SK-MEL-5 (cell line): ENCODE results near the gene DIMT1. TPM values are rescaled to one million over a fixed set of nuclear protein-coding genes. Genes with fewer than 3 reads are reported as not detected.

Experiments
- small RNA-seq, 2 experiments: library from RNA; depleted of rRNA; stranded (forward); fragments of <200 nt; gene quantifications; one replicate each; pipeline ENCODE3, GENCODE V24; 2014
- total RNA-seq: library from RNA; depleted of rRNA; stranded (reverse); fragments of >200 nt; shearing (Covaris generic); gene quantifications from 2 replicates; pipeline ENCODE4 v1.2.3, GENCODE V29; 2014; rRNA removed

DIMT1 gene
- total RNA-seq, 1 experiment from 2014 or later: 60.3 TPM

Small RNA genes within 50 kb of the gene (small RNA-seq; reads per million reads assigned to genes)
- gene RNU6-661P: 0 reads per million in 2 experiments

Other genes starting within 250 kb of the DIMT1 start
- gene KIF2A, start 97.7 kb downstream of the DIMT1 start, total RNA-seq: 42.5 and 44.1 TPM in 2 replicates
- gene IPO11, start 8.9 kb upstream of the DIMT1 start, total RNA-seq: 23.0 and 24.4 TPM in 2 replicates
- gene LRRC70, start 174.9 kb upstream of the DIMT1 start, total RNA-seq: 0.29 and 1.5 TPM in 2 replicates